Neural progenitor cell (in vitro differentiated cells): Measurements from ENCODE around the gene SPRR2A.

Experiments
- EZH2 ChIP-seq: fragments of 200-600 bp; sonication (generic); IDR thresholded peaks from 2 replicates; pipeline ENCODE4 v1.6.1; 2017; ENCODE audit warnings: antibody characterized with exemption, mild to moderate bottlenecking, moderate library complexity
- EZH2phosphoT487 ChIP-seq: fragments of 200-600 bp; sonication (generic); IDR thresholded peaks from 2 replicates; pipeline ENCODE4 v1.6.1; 2017; ENCODE audit warnings: antibody characterized with exemption
- TF ChIP-seq, protein P1 (sequence below): fragments of 200-600 bp; sonication (generic); IDR thresholded peaks from 2 replicates; pipeline ENCODE4 v1.5.1; 2017; ENCODE audit warnings: antibody characterized with exemption, mild to moderate bottlenecking

DNA sequence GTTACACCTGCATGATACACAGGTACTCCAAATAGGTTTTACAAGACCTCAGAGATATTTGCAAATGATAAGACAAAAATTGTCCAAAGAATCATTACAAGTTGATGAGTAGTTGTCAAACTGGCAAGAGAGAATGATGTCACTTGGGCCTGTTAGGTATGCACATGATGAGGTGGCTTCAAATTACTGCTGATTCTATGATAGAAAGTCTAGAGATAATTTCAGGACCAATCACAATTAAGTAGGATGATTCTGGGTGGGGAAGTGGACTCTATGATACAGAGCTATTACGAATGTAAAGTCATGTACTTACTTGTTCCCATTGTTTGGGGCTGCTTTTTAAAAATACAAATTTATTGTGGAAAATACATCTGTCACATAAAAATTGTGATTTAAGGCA lies 31.5 kb downstream of the SPRR2A start:
- TF ChIP-seq, protein P1, sequence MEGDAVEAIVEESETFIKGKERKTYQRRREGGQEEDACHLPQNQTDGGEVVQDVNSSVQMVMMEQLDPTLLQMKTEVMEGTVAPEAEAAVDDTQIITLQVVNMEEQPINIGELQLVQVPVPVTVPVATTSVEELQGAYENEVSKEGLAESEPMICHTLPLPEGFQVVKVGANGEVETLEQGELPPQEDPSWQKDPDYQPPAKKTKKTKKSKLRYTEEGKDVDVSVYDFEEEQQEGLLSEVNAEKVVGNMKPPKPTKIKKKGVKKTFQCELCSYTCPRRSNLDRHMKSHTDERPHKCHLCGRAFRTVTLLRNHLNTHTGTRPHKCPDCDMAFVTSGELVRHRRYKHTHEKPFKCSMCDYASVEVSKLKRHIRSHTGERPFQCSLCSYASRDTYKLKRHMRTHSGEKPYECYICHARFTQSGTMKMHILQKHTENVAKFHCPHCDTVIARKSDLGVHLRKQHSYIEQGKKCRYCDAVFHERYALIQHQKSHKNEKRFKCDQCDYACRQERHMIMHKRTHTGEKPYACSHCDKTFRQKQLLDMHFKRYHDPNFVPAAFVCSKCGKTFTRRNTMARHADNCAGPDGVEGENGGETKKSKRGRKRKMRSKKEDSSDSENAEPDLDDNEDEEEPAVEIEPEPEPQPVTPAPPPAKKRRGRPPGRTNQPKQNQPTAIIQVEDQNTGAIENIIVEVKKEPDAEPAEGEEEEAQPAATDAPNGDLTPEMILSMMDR: no peak
- TF ChIP-seq EZH2 (no peak), EZH2phosphoT487 (no peak)
